Peyer's patch (tissue), 4 donors: ENCODE data around the gene PPAT.

Experiments
- POLR2A ChIP-seq, 2 donors: fragments of 450-650 bp; IDR thresholded peaks; one replicate each; pipeline ENCODE4 v1.5.1; 2017; ENCODE audit warnings: antibody characterized with exemption in 2 of 2, mild to moderate bottlenecking in 2 of 2, moderate library complexity in 2 of 2
- TF ChIP-seq, protein P1 (sequence below), 6 experiments: fragments of 450-650 bp in 4 of 6; fragments of 200-600 bp in 2 of 6; sonication (generic) in 1 of 6; IDR thresholded peaks; one replicate each; pipeline ENCODE4 v1.5.1; 2017 to 2019; ENCODE audit warnings: antibody characterized with exemption in 6 of 6, mild to moderate bottlenecking in 3 of 6, moderate library complexity in 1 of 6

DNA sequence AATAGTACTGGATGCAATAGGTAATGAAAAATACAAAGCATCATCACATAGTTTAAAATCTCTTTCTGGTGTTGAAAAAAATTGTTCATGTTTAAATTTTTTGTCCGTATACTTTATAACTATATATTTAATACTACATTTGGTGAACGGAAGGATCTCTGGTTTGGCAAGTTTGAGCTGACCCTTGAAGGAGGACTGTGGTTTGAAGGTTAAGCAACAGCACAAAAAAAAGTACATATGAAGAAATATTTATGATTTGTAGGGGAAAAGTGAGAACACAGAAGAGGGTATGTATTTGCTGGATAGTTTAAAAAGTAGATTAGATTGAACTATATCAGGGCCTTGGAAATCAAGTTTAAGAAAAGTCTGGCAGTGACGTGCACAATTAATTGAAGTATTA lies 45.3 kb upstream of the PPAT start:
- TF ChIP-seq, protein P1, sequence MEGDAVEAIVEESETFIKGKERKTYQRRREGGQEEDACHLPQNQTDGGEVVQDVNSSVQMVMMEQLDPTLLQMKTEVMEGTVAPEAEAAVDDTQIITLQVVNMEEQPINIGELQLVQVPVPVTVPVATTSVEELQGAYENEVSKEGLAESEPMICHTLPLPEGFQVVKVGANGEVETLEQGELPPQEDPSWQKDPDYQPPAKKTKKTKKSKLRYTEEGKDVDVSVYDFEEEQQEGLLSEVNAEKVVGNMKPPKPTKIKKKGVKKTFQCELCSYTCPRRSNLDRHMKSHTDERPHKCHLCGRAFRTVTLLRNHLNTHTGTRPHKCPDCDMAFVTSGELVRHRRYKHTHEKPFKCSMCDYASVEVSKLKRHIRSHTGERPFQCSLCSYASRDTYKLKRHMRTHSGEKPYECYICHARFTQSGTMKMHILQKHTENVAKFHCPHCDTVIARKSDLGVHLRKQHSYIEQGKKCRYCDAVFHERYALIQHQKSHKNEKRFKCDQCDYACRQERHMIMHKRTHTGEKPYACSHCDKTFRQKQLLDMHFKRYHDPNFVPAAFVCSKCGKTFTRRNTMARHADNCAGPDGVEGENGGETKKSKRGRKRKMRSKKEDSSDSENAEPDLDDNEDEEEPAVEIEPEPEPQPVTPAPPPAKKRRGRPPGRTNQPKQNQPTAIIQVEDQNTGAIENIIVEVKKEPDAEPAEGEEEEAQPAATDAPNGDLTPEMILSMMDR (IDR thresholded peaks at IDR 0.05): no peak
- TF ChIP-seq POLR2A (IDR thresholded peaks at IDR 0.05): no peak
